Thymus (tissue), 11 donors: ENCODE results near the gene CR2. TPM values are rescaled to one million over a fixed set of nuclear protein-coding genes. Genes with fewer than 3 reads are reported as not detected.
"Not testable (repeated sequence)": the region's sequence is repeated elsewhere in the genome, so short reads cannot be mapped to it uniquely, and the experiment has no call there.

Experiments used
- DNase-seq, 9 donors: peaks; one replicate each; pipeline ENCODE4 v3.0.0-alpha.2; 2013; ENCODE audit warnings: low spot score in 9 of 9, low read depth in 6 of 9, missing footprints in 1 of 9
- H3K27ac ChIP-seq, 2 donors: one replicate each; pipeline ENCODE4 v1.5.1; 2013; ENCODE audit warnings: control low read depth in 1 of 2, low read depth in 1 of 2, low read length in 1 of 2, mild to moderate bottlenecking in 1 of 2, moderate library complexity in 1 of 2
- H3K27me3 ChIP-seq, 2 donors: one replicate each; pipeline ENCODE4 v1.5.1; 2013; ENCODE audit warnings: low read length in 1 of 2; ENCODE audit not compliant: control insufficient read depth in 2 of 2, insufficient read depth in 1 of 2
- H3K36me3 ChIP-seq, 2 donors: one replicate each; pipeline ENCODE4 v1.5.1; 2013; ENCODE audit warnings: low read length in 1 of 2, mild to moderate bottlenecking in 1 of 2, moderate library complexity in 1 of 2; ENCODE audit not compliant: control insufficient read depth in 2 of 2, insufficient read depth in 2 of 2
- H3K4me1 ChIP-seq, 2 donors: one replicate each; pipeline ENCODE4 v1.5.1; 2013; ENCODE audit warnings: low read length in 2 of 2; ENCODE audit not compliant: control insufficient read depth in 2 of 2, insufficient read depth in 2 of 2
- H3K4me3 ChIP-seq, 2 donors: one replicate each; pipeline ENCODE4 v1.5.1; 2013; ENCODE audit warnings: low read length in 2 of 2, control low read depth in 1 of 2, mild to moderate bottlenecking in 1 of 2
- H3K9me3 ChIP-seq, 2 donors: one replicate each; pipeline ENCODE4 v1.5.1; 2013; ENCODE audit warnings: low read length in 1 of 2, mild to moderate bottlenecking in 1 of 2; ENCODE audit not compliant: control insufficient read depth in 2 of 2, insufficient read depth in 1 of 2
- WGBS: extraction: QIAGEN DNeasy Blood & Tissue Kit; methylation state at CpG from one replicate; pipeline ENCODE4 v1.1.7; 2013; 5-methylcytosine and 5-hydroxymethylcytosine counted together
- polyA plus RNA-seq: library from polyadenylated mRNA; stranded (reverse); fragments of 200-250 nt; gene quantifications from one replicate; pipeline ENCODE4 v1.2.3, GENCODE V29; 2013
- total RNA-seq: library from RNA; stranded (reverse); fragments of 120-200 nt; gene quantifications from one replicate; pipeline ENCODE4 v1.2.4, GENCODE V29; 2013
- donor health status: healthy.

The CR2 gene
- total and polyA plus RNA-seq, 2 donors: 4.6 to 8.5 TPM

- Histone ChIP-seq H3K4me3 (no peak overlapping the region), H3K36me3 (no peaks in the 10 kb centered on the region), H3K27ac (no peak overlapping the region), H3K4me1 (no peaks in the 10 kb centered on the region), H3K27me3 (no peaks in the 10 kb centered on the region), H3K9me3 (no peaks in the 10 kb centered on the region)
- WGBS: 96% methylated on average over 13 of the region's 13 CpGs
- no peak for DNase-seq
Measured at GRCh38 chr1:207514890-207515289, 60.8 kb downstream of the CR2 start.

- Histone ChIP-seq H3K4me3 (no peak overlapping the region), H3K27ac (no peak overlapping the region), H3K36me3 (no peaks in the 10 kb centered on the region), H3K9me3 (no peaks in the 10 kb centered on the region), H3K27me3 (no peaks in the 10 kb centered on the region), H3K4me1 (no peaks in the 10 kb centered on the region)
- no peak for DNase-seq
Measured at GRCh38 chr1:207516729-207517128, 62.6 kb downstream of the CR2 start.

- no peak for DNase-seq
- Histone ChIP-seq H3K4me3 (no peak overlapping the region), H3K36me3 (no peaks in the 10 kb centered on the region), H3K27ac (no peak overlapping the region), H3K27me3 (no peaks in the 10 kb centered on the region), H3K4me1 (no peaks in the 10 kb centered on the region), H3K9me3 (no peaks in the 10 kb centered on the region)
- WGBS: 92% methylated on average over 4 of the region's 4 CpGs
Measured at GRCh38 chr1:207518608-207519236, 64.6 kb downstream of the CR2 start.

- DNase-seq: no peak
- H3K27me3 ChIP-seq: no peaks in the 10 kb centered on the region
- no peak overlapping the region for H3K27ac ChIP-seq
- no peaks in the 10 kb centered on the region for H3K9me3 ChIP-seq
- H3K4me1 ChIP-seq: no peaks in the 10 kb centered on the region
- H3K36me3 ChIP-seq: no peaks in the 10 kb centered on the region
- H3K4me3 ChIP-seq: no peak overlapping the region
- WGBS: 95% methylated on average over 23 of the region's 23 CpGs
Measured at GRCh38 chr1:207519505-207520399, 65.6 kb downstream of the CR2 start.

GRCh38 chr1:207520400-207521345 lies 66.5 kb downstream of the CR2 start:
- 98% methylated on average over 10 of the region's 10 CpGs for WGBS
- H3K9me3 ChIP-seq, H3K4me3 ChIP-seq: not testable (repeated sequence)

GRCh38 chr1:207525239-207525638 lies 71.1 kb downstream of the CR2 start:
- not testable (repeated sequence) for H3K27me3 ChIP-seq, DNase-seq, H3K9me3 ChIP-seq, H3K27ac ChIP-seq, H3K36me3 ChIP-seq, H3K4me3 ChIP-seq, H3K4me1 ChIP-seq
- 97% methylated on average over 2 of the region's 3 CpGs for WGBS

More at GRCh38 chr1:207520400-207521345, 66.5 kb downstream of the CR2 start:
- DNase-seq, H3K27ac ChIP-seq, H3K27me3 ChIP-seq, H3K36me3 ChIP-seq, H3K4me1 ChIP-seq: not testable (repeated sequence)

GRCh38 chr1:207528401-207528800 lies 74.3 kb downstream of the CR2 start:
- WGBS: no CpG with 5 or more reads among the region's 1 CpG
- DNase-seq: not testable (repeated sequence)

GRCh38 chr1:207536263-207536662 lies 82.1 kb downstream of the CR2 start:
- not testable (repeated sequence) for DNase-seq, H3K9me3 ChIP-seq, H3K36me3 ChIP-seq, H3K4me1 ChIP-seq, H3K27ac ChIP-seq, H3K27me3 ChIP-seq, H3K4me3 ChIP-seq
- WGBS: no CpG with 5 or more reads among the region's 5 CpGs

More at GRCh38 chr1:207528401-207528800, 74.3 kb downstream of the CR2 start:
- not testable (repeated sequence) for H3K4me1 ChIP-seq, H3K36me3 ChIP-seq, H3K27ac ChIP-seq, H3K9me3 ChIP-seq, H3K4me3 ChIP-seq, H3K27me3 ChIP-seq
